SK-N-SH treated with all-trans-retinoic acid at 6 μM for 48 hours (cell line): Measurements from ENCODE around the gene PRMT6.
"Not testable (repeated sequence)": the region's sequence is repeated elsewhere in the genome, so short reads cannot be mapped to it uniquely, and the experiment has no call there.

Experiments used
- ARNTL ChIP-seq: fragments of 450-650 bp; formaldehyde crosslinking; IDR thresholded peaks from 2 replicates; pipeline ENCODE4 v1.5.0; 2020; ENCODE audit warnings: low read depth, mild to moderate bottlenecking, moderate library complexity, borderline replicate concordance
- BACH2 ChIP-seq: fragments of 250-450 bp; sonication (Bioruptor Pico); IDR thresholded peaks from 2 replicates; pipeline ENCODE4 v1.9.0; 2021; ENCODE audit warnings: mild to moderate bottlenecking, borderline replicate concordance
- ESRRG ChIP-seq: fragments of 250-450 bp; sonication (Bioruptor Pico); IDR thresholded peaks from 2 replicates; pipeline ENCODE4 v1.6.1; 2021; ENCODE audit warnings: mild to moderate bottlenecking
- GLIS3 ChIP-seq: fragments of 250-450 bp; sonication (Bioruptor Pico); IDR thresholded peaks from 2 replicates; pipeline ENCODE4 v1.5.0; 2020; ENCODE audit warnings: mild to moderate bottlenecking, moderate library complexity
- ISL1 ChIP-seq: fragments of 250-450 bp; sonication (Bioruptor Pico); IDR thresholded peaks from 2 replicates; pipeline ENCODE4 v2.1.2; 2022; ENCODE audit warnings: mild to moderate bottlenecking, moderate library complexity
- OSR1 ChIP-seq: fragments of 250-450 bp; sonication (Bioruptor Pico); IDR thresholded peaks from 2 replicates; pipeline ENCODE4 v1.8.0; 2022; ENCODE audit warnings: moderate library complexity, mild to moderate bottlenecking, inconsistent platforms
- PATZ1 ChIP-seq: fragments of 250-450 bp; sonication (Bioruptor Pico); IDR thresholded peaks from 2 replicates; pipeline ENCODE4 v1.8.0; 2020; ENCODE audit warnings: mild to moderate bottlenecking, moderate library complexity, borderline replicate concordance
- PPARA ChIP-seq: fragments of 250-450 bp; sonication (Bioruptor Pico); IDR thresholded peaks from 2 replicates; pipeline ENCODE4 v1.5.0; 2020; ENCODE audit warnings: mild to moderate bottlenecking, borderline replicate concordance
- RARB ChIP-seq: fragments of 250-450 bp; sonication (Bioruptor Pico); IDR thresholded peaks from 2 replicates; pipeline ENCODE4 v1.8.0; 2021; ENCODE audit warnings: mild to moderate bottlenecking, moderate library complexity
- ZFP3 ChIP-seq: fragments of 250-450 bp; sonication (Bioruptor Pico); IDR thresholded peaks from 2 replicates; pipeline ENCODE4 v1.5.0; 2020; ENCODE audit warnings: mild to moderate bottlenecking, moderate library complexity
- ZFP30 ChIP-seq: fragments of 450-650 bp; formaldehyde crosslinking; IDR thresholded peaks from 2 replicates; pipeline ENCODE4 v1.5.0; 2022; ENCODE audit warnings: mild to moderate bottlenecking, moderate library complexity

- TF ChIP-seq ESRRG (CRISPR knock-in tag); GLIS3; ZFP30 (CRISPR knock-in tag); ZFP3 (CRISPR knock-in tag); OSR1 (CRISPR knock-in tag); PPARA; PATZ1 (CRISPR knock-in tag); BACH2 (CRISPR knock-in tag); ISL1; ARNTL; RARB: not testable (repeated sequence)
Observed at GRCh38 chr1:107055919-107056425, 502 bp upstream of the PRMT6 start.
